GM21737 (cell line): ENCODE measurements around the gene ZSWIM5.
"Not testable (repeated sequence)": the region's sequence is repeated elsewhere in the genome, so short reads cannot be mapped to it uniquely, and the experiment has no call there.

Experiments
- ATAC-seq: cut with Tn5 transposase; IDR thresholded peaks from one replicate; pipeline ENCODE4 v1.9.1; 2021; ENCODE audit warnings: mild to moderate bottlenecking, moderate library complexity; ENCODE audit not compliant: unreplicated experiment

The ZSWIM5 gene

DNA sequence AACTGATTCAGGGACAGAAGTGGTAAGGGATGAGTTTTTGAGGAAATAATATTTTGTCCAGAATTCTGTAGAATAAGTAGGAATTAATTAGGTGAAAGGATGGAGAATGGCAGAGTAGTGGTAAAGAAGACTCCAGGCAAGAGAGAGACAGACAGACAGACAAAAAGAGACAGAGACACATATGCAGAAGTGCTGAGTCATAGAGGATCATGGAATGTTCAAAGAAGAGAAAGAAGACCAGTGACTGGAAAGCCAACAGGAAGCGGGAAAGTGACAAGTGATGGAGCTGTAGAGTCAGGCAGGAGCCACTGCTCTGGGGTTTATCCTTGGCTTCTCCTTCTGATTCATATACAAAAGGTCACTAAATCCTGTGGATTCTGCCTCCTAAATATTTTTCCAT, 108.5 kb downstream of the ZSWIM5 start:
- ATAC-seq = no peak

DNA sequence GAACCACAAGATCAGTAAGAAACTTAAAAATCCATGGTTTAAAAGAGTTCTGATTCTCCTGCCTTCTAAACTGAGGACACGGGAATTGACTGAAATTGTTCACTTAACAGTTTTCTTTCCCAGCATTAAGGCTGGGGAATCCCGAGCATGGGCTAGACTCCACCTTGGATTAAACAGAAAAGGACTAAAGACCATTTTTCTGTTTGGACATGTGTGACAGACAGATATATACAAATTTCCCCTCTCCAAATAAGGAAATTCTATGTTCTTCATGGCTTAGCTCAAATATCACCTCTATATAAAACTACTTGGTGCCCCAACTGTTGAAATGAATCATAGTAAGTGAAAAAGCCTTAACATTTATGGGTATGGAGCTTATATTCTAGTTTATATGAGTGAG, 109.3 kb downstream of the ZSWIM5 start:
- no peak for ATAC-seq

GRCh38 chr1:45095450-45095849, 111.0 kb downstream of the ZSWIM5 start:
- no peak for ATAC-seq

DNA sequence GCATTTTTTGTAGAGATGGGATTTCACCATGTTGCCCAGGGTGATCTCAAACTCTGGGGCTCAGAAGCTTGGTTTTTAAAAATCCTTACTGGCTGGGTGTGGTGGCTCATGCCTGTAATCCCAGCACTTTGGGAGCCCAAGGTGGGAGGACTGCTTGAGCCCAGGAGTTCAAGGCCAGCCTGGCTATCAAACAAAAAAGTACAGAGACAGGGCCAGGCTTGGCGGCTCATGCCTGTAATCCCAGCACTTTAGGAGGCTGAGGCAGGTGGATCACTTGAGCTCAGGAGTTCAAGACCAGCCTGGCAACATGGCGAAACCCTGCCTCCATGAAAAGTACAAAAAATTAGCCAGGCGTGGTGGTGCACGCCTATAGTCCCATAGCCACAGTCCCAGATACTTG, 112.0 kb downstream of the ZSWIM5 start:
- not testable (repeated sequence) for ATAC-seq

DNA sequence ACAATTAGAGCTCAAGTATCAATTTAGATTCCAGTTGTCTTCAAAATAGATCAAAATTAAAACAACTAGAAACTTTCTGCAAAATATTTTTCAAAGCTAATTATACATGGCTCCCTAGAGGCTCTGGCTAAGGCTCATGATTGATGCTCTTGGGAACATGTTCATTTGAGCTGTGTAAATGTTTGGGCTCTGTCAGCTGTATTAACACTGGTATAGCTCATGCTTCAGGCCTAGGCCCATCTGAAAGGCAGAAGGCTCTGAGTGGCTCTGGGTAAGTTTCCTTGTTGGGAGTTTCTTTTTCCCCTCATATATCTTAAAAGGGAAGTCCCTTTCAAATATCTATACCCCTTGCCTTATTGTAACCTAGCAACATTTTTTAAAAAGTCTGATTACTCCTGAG, 113.1 kb downstream of the ZSWIM5 start:
- ATAC-seq = no peak

- no peak for ATAC-seq
These were observed 116.7 kb downstream of the ZSWIM5 start for GRCh38 chr1:45089711-45090110.

DNA sequence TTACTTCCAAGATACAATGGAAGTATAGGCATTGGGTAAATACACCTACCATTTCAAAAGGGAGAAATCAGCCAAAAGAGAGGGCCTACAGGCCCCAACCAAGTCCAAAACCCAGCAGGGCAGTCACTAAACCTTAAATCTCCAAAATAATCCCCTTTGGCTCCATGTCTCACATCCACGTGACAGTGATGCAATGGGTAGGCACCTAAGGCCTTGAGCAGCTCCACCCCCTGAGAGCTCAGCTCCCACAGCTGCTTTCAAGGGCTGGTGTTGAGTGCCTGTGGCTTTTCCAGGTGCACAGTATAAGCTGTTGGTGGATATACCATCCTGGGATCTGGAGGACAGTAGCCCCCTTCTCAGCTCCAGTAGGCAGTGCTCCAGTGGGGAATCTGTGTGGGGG, 121.8 kb downstream of the ZSWIM5 start:
- no peak for ATAC-seq

- no peak for ATAC-seq
These were observed 126.9 kb downstream of the ZSWIM5 start for GRCh38 chr1:45079533-45079932.

- not testable (repeated sequence) for ATAC-seq
These were observed 129.4 kb downstream of the ZSWIM5 start for GRCh38 chr1:45076959-45077358.

- ATAC-seq = no peak
These were observed 134.8 kb downstream of the ZSWIM5 start for GRCh38 chr1:45071567-45071966.

DNA sequence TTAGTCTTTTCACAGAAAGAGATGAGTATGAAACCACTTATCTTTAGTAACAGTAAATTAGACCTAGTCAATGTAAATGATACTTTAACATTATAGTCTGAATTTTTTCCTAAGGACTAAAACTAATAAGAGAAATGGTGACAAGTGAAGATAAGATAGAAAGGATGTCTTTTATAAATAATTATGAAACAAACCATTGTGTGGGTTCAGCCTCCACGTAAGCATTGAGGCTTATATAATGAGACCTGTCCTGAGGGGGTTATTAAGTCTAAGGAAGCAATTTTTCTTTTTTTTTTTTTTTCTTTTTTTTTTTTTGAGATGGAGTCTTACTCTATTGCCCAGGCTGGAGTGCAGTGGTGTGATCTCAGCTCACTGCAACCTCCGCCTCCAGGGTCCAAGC, 138.6 kb downstream of the ZSWIM5 start:
- ATAC-seq = no peak

DNA sequence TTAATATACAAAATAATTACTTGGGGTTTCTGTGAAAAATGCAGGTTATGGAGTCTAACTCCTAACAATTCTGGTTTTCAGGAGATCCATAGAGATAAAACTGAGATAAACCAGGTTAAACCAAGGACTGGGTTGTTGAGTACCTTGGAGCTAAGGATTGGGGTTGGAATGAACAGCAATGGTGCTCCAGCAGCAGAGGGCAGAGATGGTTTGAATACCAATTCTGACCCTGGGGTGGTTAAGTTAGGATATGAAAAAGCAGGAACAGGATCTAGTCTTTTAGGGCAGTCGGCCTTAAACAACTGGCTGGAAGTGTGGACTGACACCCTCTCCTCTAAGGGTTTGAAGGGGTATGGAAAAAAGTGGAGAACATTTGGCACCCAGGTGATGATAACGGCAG, 141.3 kb downstream of the ZSWIM5 start:
- ATAC-seq = no peak

- not testable (repeated sequence) for ATAC-seq
These were observed 143.9 kb downstream of the ZSWIM5 start for GRCh38 chr1:45062463-45062862.

GRCh38 chr1:45059829-45060228, 146.6 kb downstream of the ZSWIM5 start:
- no peak for ATAC-seq

DNA sequence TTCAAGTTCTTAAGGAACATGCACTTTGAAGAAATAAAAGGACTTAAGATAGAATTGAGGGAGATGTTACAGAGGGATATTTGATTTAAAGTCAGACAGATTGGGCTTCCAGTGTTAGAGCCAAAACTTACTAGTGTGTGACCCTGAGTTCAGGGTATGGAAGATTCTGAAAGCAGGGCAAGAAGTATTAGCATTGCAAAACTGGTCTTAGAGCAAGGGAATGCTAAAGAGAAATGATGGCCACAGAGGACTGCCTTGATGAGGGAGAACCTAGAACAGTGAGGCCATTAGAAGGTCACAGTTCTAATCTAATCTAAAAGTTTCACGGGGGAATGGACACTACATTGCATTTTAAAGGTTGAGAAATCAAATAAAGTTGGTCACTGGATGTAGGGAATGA, 148.9 kb downstream of the ZSWIM5 start:
- no peak for ATAC-seq

DNA sequence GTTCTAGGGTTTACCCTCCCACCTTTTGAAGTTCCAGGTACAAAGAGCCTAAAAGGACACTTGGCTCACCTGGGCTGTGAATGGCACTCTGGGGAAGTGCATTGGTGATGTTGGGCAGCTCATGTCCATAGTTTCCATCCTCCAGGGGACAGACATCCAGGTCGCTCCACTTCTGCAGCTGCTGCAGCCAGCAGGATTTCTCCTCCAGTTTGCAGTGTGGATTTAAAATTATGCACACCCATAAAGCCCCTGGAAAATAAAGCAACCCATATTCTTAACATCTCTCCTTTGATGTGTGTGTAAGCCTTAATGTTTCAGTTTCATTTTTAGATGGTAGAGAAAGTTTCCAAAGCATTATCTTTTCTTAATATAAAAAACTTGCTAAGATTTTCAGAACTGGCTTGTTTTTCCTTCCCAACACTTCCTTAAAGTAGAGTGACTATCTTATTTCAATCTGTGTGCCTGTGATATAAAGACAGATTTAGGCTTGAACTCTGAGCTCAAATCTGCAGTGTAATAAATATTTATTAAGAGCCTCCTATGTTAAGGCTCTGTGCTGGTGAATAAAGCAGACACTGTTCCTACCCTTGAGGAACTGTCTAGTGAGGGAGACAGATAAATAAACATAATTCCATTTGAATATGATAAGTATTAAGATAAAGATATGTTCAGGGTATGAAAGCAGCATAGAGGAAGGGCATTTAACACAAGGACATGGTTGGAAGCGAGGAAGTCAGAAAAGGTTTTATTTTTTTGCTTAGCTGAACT, 155.2 kb downstream of the ZSWIM5 start:
- ATAC-seq = no peak

GRCh38 chr1:45047032-45047431, 159.4 kb downstream of the ZSWIM5 start:
- no peak for ATAC-seq

- ATAC-seq = no peak
These were observed 161.5 kb downstream of the ZSWIM5 start for GRCh38 chr1:45044916-45045315.

- no peak for ATAC-seq
These were observed 163.3 kb downstream of the ZSWIM5 start for GRCh38 chr1:45043094-45043493.

GRCh38 chr1:45040297-45040696, 166.1 kb downstream of the ZSWIM5 start:
- ATAC-seq = no peak

- ATAC-seq = no peak
These were observed 167.6 kb downstream of the ZSWIM5 start for GRCh38 chr1:45038661-45039364.

- ATAC-seq = no peak
These were observed 168.2 kb downstream of the ZSWIM5 start for GRCh38 chr1:45038240-45038639.
